GM19395 (cell line): Measurements from ENCODE around the gene SGTB.

ENCODE experiments used
- ATAC-seq: cut with Tn5 transposase; IDR thresholded peaks from one replicate; pipeline ENCODE4 v1.9.1; 2021; ENCODE audit warnings: mild to moderate bottlenecking, moderate library complexity; ENCODE audit not compliant: unreplicated experiment

The SGTB gene

GRCh38 chr5:65721720-65722574, at the start of gene SGTB, which contains the start of gene NLN:
Gene SGTB, minus strand, starts transcription at chr5:65722109. Its CDS starts 1,302 bp downstream, at chr5:65720807.
Gene NLN, plus strand, starts transcription at chr5:65722205. Its CDS starts 169 bp downstream, at chr5:65722374.
- ATAC-seq = peak; percentile 88

GRCh38 chr5:65771266-65771665, 49.4 kb upstream of the SGTB start:
- no peak for ATAC-seq

GRCh38 chr5:65769539-65769938, 47.6 kb upstream of the SGTB start:
- ATAC-seq = no peak

- no peak for ATAC-seq
These were observed 46.9 kb upstream of the SGTB start for GRCh38 chr5:65768723-65769346.

- no peak for ATAC-seq
These were observed 45.7 kb upstream of the SGTB start for GRCh38 chr5:65767565-65767964.

GRCh38 chr5:65766781-65767180, 44.9 kb upstream of the SGTB start:
- ATAC-seq = no peak

- ATAC-seq = no peak
These were observed 44.3 kb upstream of the SGTB start for GRCh38 chr5:65766175-65766574.

GRCh38 chr5:65765582-65765981, 43.7 kb upstream of the SGTB start:
- no peak for ATAC-seq

GRCh38 chr5:65762234-65762633, 40.3 kb upstream of the SGTB start:
- no peak for ATAC-seq

- ATAC-seq = peak; percentile 58
These were observed 38.8 kb upstream of the SGTB start for GRCh38 chr5:65760504-65761275.

- ATAC-seq = no peak
These were observed 36.7 kb upstream of the SGTB start for GRCh38 chr5:65758546-65759144.

GRCh38 chr5:65753189-65753588, 31.3 kb upstream of the SGTB start:
- no peak for ATAC-seq

- no peak for ATAC-seq
These were observed 29.0 kb upstream of the SGTB start for GRCh38 chr5:65750938-65751337.

- ATAC-seq = no peak
These were observed 28.0 kb upstream of the SGTB start for GRCh38 chr5:65749956-65750355.

GRCh38 chr5:65749221-65749844, 27.4 kb upstream of the SGTB start:
- ATAC-seq = no peak

GRCh38 chr5:65742565-65743231, 20.8 kb upstream of the SGTB start:
- peak; percentile 90 for ATAC-seq

- no peak for ATAC-seq
These were observed 17.3 kb upstream of the SGTB start for GRCh38 chr5:65739162-65739561.

- no peak for ATAC-seq
These were observed 16.4 kb upstream of the SGTB start for GRCh38 chr5:65738305-65738704.

GRCh38 chr5:65737842-65738241, 15.9 kb upstream of the SGTB start:
- ATAC-seq = no peak

- no peak for ATAC-seq
These were observed 14.1 kb upstream of the SGTB start for GRCh38 chr5:65736011-65736410.
